NCI-H510A (cell line): ENCODE measurements around the gene AOAH.

ENCODE experiments used
- DNase-seq: peaks from one replicate; lab custom pipeline; 2025; lab: John Stamatoyannopoulos, UW

The AOAH gene

GRCh38 chr7:36690514-36691187, 33.6 kb downstream of the AOAH start:
- DNase-seq = no peak

- no peak for DNase-seq
These were observed 34.3 kb downstream of the AOAH start for GRCh38 chr7:36690041-36690440.

- DNase-seq = no peak
These were observed 37.8 kb downstream of the AOAH start for GRCh38 chr7:36686499-36686898.

GRCh38 chr7:36684954-36685353, 39.3 kb downstream of the AOAH start:
- DNase-seq = no peak

GRCh38 chr7:36683695-36684357, 40.5 kb downstream of the AOAH start:
- DNase-seq = no peak

GRCh38 chr7:36683111-36683510, 41.2 kb downstream of the AOAH start:
- no peak for DNase-seq

GRCh38 chr7:36682102-36682501, 42.2 kb downstream of the AOAH start:
- DNase-seq = no peak

- no peak for DNase-seq
These were observed 46.4 kb downstream of the AOAH start for GRCh38 chr7:36677769-36678437.

- DNase-seq = no peak
These were observed 50.6 kb downstream of the AOAH start for GRCh38 chr7:36673703-36674102.

- DNase-seq = no peak
These were observed 52.9 kb downstream of the AOAH start for GRCh38 chr7:36671432-36671829.

GRCh38 chr7:36670585-36671431, 53.5 kb downstream of the AOAH start:
- peak; percentile 16 for DNase-seq

- DNase-seq = no peak
These were observed 55.5 kb downstream of the AOAH start for GRCh38 chr7:36668750-36669149.

GRCh38 chr7:36668080-36668479, 56.2 kb downstream of the AOAH start:
- DNase-seq = no peak

GRCh38 chr7:36667007-36667745, 57.1 kb downstream of the AOAH start:
- no peak for DNase-seq

GRCh38 chr7:36663481-36663880, 60.8 kb downstream of the AOAH start:
- DNase-seq = no peak

GRCh38 chr7:36661135-36661840, 63.0 kb downstream of the AOAH start:
- no peak for DNase-seq

GRCh38 chr7:36659638-36660341, 64.5 kb downstream of the AOAH start:
- DNase-seq = no peak

GRCh38 chr7:36659172-36659516, 65.2 kb downstream of the AOAH start:
- DNase-seq = no peak

- DNase-seq = no peak
These were observed 65.7 kb downstream of the AOAH start for GRCh38 chr7:36658335-36659171.
